PC-3 (cell line): ENCODE results near the gene SLC27A5. TPM values are rescaled to one million over a fixed set of nuclear protein-coding genes. Genes with fewer than 3 reads are reported as not detected.
A peak's percentile ranks its signal among the peaks of the same experiment; 100 is the strongest.

Experiments
- ATAC-seq: fragments of 200-7000 bp; cut with Tn5 transposase; 2 replicates; pipeline ENCODE4 v1.9.1; 2020; ENCODE audit warnings: mild to moderate bottlenecking, moderate library complexity
- BruUV-seq: library from RNA; stranded (reverse); fragments of 400-500 nt; replicated peaks from 2 replicates; lab custom pipeline; 2021; lab: Mats Ljungman, UMichigan
- CTCF ChIA-PET: fragments of 300-600 bp; sonication (Branson Sonifier 250); formaldehyde crosslinking; loops from one replicate; lab custom pipeline; 2022; ENCODE audit warnings: antibody characterized with exemption; lab: Charles Lee
- POLR2A ChIA-PET: fragments of 300-600 bp; sonication (Branson Sonifier 250); formaldehyde crosslinking; loops from one replicate; lab custom pipeline; 2022; ENCODE audit warnings: antibody characterized with exemption; ENCODE audit not compliant: unreplicated experiment; lab: Charles Lee
- DNase-seq: peaks from one replicate; pipeline ENCODE4 v3.0.0-alpha.2; 2015
- H2AFZ ChIP-seq: fragments of 300-600 bp; sonication (generic); 2 replicates; pipeline ENCODE4 v1.6.0; 2016; ENCODE audit warnings: antibody characterized with exemption, low read length
- H3F3A ChIP-seq: fragments of 300-600 bp; sonication (generic); one replicate; pipeline ENCODE4 v1.6.0; 2017; ENCODE audit warnings: antibody characterized with exemption, low read length, control low read depth, mild to moderate bottlenecking; ENCODE audit not compliant: unreplicated experiment
- H3K27ac ChIP-seq: fragments of 300-600 bp; sonication (generic); 2 replicates; pipeline ENCODE4 v1.5.1; 2016; ENCODE audit warnings: mild to moderate bottlenecking, low read length
- H3K27me3 ChIP-seq: fragments of 300-600 bp; sonication (generic); 2 replicates; pipeline ENCODE4 v1.6.1; 2016; ENCODE audit warnings: low read length, mixed read lengths
- H3K36me3 ChIP-seq: fragments of 300-600 bp; sonication (generic); 2 replicates; pipeline ENCODE4 v1.6.1; 2016; ENCODE audit warnings: low read depth, mixed run types, low read length, mixed read lengths
- H3K4me1 ChIP-seq: fragments of 300-600 bp; sonication (generic); 2 replicates; pipeline ENCODE4 v1.5.1; 2016; ENCODE audit warnings: low read length; ENCODE audit not compliant: insufficient read depth
- H3K4me2 ChIP-seq: fragments of 300-600 bp; sonication (generic); 2 replicates; pipeline ENCODE4 v1.6.0; 2016; ENCODE audit warnings: low read length
- H3K4me3 ChIP-seq: fragments of 300-600 bp; sonication (generic); 2 replicates; pipeline ENCODE4 v1.5.1; 2016; ENCODE audit warnings: mild to moderate bottlenecking, low read length, mixed read lengths
- H3K79me2 ChIP-seq: fragments of 300-600 bp; sonication (generic); 2 replicates; pipeline ENCODE4 v1.6.1; 2017; ENCODE audit warnings: low read length, mixed read lengths
- H3K9ac ChIP-seq: fragments of 300-600 bp; sonication (generic); 2 replicates; pipeline ENCODE4 v1.6.0; 2016; ENCODE audit warnings: mild to moderate bottlenecking, low read length
- H3K9me2 ChIP-seq: fragments of 300-600 bp; sonication (generic); replicated peaks from 2 replicates; pipeline ENCODE4 v1.6.1; 2016; ENCODE audit warnings: mixed run types, low read length, mixed read lengths
- H3K9me3 ChIP-seq: fragments of 300-600 bp; sonication (generic); 2 replicates; pipeline ENCODE4 v1.6.1; 2016; ENCODE audit warnings: low read length, mixed read lengths
- H4K20me1 ChIP-seq: fragments of 300-600 bp; sonication (generic); 2 replicates; pipeline ENCODE4 v1.6.1; 2016; ENCODE audit warnings: low read length, mixed read lengths
- CTCF ChIP-seq: fragments of 300-600 bp; sonication (generic); conservative IDR thresholded peaks from 2 replicates; pipeline ENCODE4 v1.5.1; 2017; ENCODE audit warnings: antibody characterized with exemption, low read depth, mild to moderate bottlenecking, low read length
- EZH2 ChIP-seq: fragments of 300-600 bp; sonication (generic); IDR thresholded peaks from one replicate; pipeline ENCODE4 v1.6.1; 2017; ENCODE audit warnings: antibody characterized with exemption, mild to moderate bottlenecking, low read length; ENCODE audit not compliant: unreplicated experiment
- EZH2phosphoT487 ChIP-seq: fragments of 300-600 bp; sonication (generic); IDR thresholded peaks from 2 replicates; pipeline ENCODE4 v1.6.1; 2018; ENCODE audit warnings: mild to moderate bottlenecking, antibody characterized with exemption, low read length, borderline replicate concordance
- intact Hi-C: fragments of 100-400 bp; cut with micrococcal nuclease; formaldehyde crosslinking; loops from 2 replicates; pipeline ENCODE4 v1.9.0; 2023
- total RNA-seq: library from RNA; depleted of rRNA; stranded (reverse); fragments of >200 nt; gene quantifications from 2 replicates; pipeline ENCODE4 v1.2.3, GENCODE V29; 2014

SLC27A5 gene
- total RNA-seq, 1 experiment from 2014 or later, result 56.2 TPM

GRCh38 chr19:58500242-58500641 lies 11.6 kb downstream of the SLC27A5 start:
- no peaks in the 10 kb centered on the region for H3K36me3 ChIP-seq
- CTCF ChIA-PET, result interaction anchor here (0.6 kb wide), 1 partner anchor 81 kb away, joined by 3 read pairs; no protein-coding TSS in a partner anchor
- no peaks in the 10 kb centered on the region for H3K9me3 ChIP-seq
- no peak overlapping the region for H3K4me3 ChIP-seq
- peaks cover 26% of the 10 kb centered on the region for H3K79me2 ChIP-seq
- H2AFZ ChIP-seq, result no peak overlapping the region
- POLR2A ChIA-PET, result no interaction called here
- H3K27ac ChIP-seq, result no peak overlapping the region
- ATAC-seq (no peak), DNase-seq (no peak)
- no peaks in the 10 kb centered on the region for H3K9me2 ChIP-seq
- H3F3A ChIP-seq, result no peaks in the 10 kb centered on the region
- H3K4me1 ChIP-seq, result peaks cover 21% of the 10 kb centered on the region
- TF ChIP-seq EZH2phosphoT487 (no peak), CTCF (no peak), EZH2 (no peak)
- no TSS peak for BruUV-seq
- no peak overlapping the region for H3K4me2 ChIP-seq
- intact Hi-C loops, result no loop called here
- H3K27me3 ChIP-seq, result no peaks in the 10 kb centered on the region
- no peaks in the 10 kb centered on the region for H4K20me1 ChIP-seq
- no peak overlapping the region for H3K9ac ChIP-seq

- H3F3A ChIP-seq, result no peaks in the 10 kb centered on the region
- no peaks in the 10 kb centered on the region for H3K9me3 ChIP-seq
- peaks cover 32% of the 10 kb centered on the region for H3K79me2 ChIP-seq
- ChIA-PET CTCF (interaction anchor here (0.6 kb wide), 1 partner anchor 127 kb away, joined by 3 read pairs; no protein-coding TSS in a partner anchor), POLR2A (no interaction called here)
- H3K4me2 ChIP-seq, result peak overlapping the region; percentile 85
- no peaks in the 10 kb centered on the region for H3K9me2 ChIP-seq
- peak; percentile 100 for DNase-seq
- peaks cover 21% of the 10 kb centered on the region for H3K4me1 ChIP-seq
- H4K20me1 ChIP-seq, result no peaks in the 10 kb centered on the region
- H3K9ac ChIP-seq, result peak overlapping the region; percentile 77
- H3K27ac ChIP-seq, result peak overlapping the region; percentile 29
- peak overlapping the region; percentile 97 for H2AFZ ChIP-seq
- no peaks in the 10 kb centered on the region for H3K36me3 ChIP-seq
- peak; percentile 98 for ATAC-seq
- peak overlapping the region; percentile 69 for H3K4me3 ChIP-seq
- TF ChIP-seq EZH2 (no peak), EZH2phosphoT487 (no peak), CTCF (0 out of 2 replicates have a peak, but pooled peaks have one; percentile 28)
- BruUV-seq, result TSS peak; percentile 93
- intact Hi-C loops, result loop anchor here (1.0 kb wide), 2 partner anchors 20 to 60 kb away; partner anchors contain the start of gene ZBTB45
- no peaks in the 10 kb centered on the region for H3K27me3 ChIP-seq
Observed at GRCh38 chr19:58499021-58499927, 12.5 kb downstream of the SLC27A5 start.
